KMS-11 (cell line): ENCODE measurements around the gene CRK.

ENCODE experiments used
- H2AFZ ChIP-seq: fragments of 200-600 bp; sonication (generic); 2 replicates; pipeline ENCODE4 v1.6.1; 2016; ENCODE audit warnings: antibody characterized with exemption, mixed run types, low read depth
- H3K27ac ChIP-seq: fragments of 200-600 bp; sonication (generic); 2 replicates; pipeline ENCODE4 v1.6.1; 2016; ENCODE audit warnings: mild to moderate bottlenecking, mixed run types
- H3K27me3 ChIP-seq: fragments of 200-600 bp; sonication (generic); 2 replicates; pipeline ENCODE4 v1.6.1; 2017; ENCODE audit warnings: mild to moderate bottlenecking, low read depth, mixed run types, moderate library complexity; ENCODE audit not compliant: insufficient read depth
- H3K36me3 ChIP-seq: fragments of 200-600 bp; sonication (generic); 2 replicates; pipeline ENCODE4 v1.6.1; 2017; ENCODE audit warnings: mild to moderate bottlenecking, mixed run types; ENCODE audit not compliant: insufficient read depth
- H3K4me1 ChIP-seq: fragments of 200-600 bp; sonication (generic); 2 replicates; pipeline ENCODE4 v1.6.1; 2016; ENCODE audit warnings: mild to moderate bottlenecking, low read depth, mixed run types; ENCODE audit not compliant: poor library complexity, severe bottlenecking
- H3K4me2 ChIP-seq: fragments of 200-600 bp; sonication (generic); 2 replicates; pipeline ENCODE4 v1.7.0; 2016; ENCODE audit warnings: mild to moderate bottlenecking, mixed run types
- H3K4me3 ChIP-seq: fragments of 200-600 bp; sonication (generic); IDR thresholded peaks from 2 replicates; pipeline ENCODE4 v1.6.1; 2017; ENCODE audit warnings: low read depth, low read length, mixed read lengths; ENCODE audit not compliant: insufficient read depth
- H3K79me2 ChIP-seq: fragments of 200-600 bp; sonication (generic); 2 replicates; pipeline ENCODE4 v1.6.1; 2016; ENCODE audit warnings: low read depth, mixed run types; ENCODE audit not compliant: insufficient read depth
- H3K9ac ChIP-seq: fragments of 200-600 bp; sonication (generic); 2 replicates; pipeline ENCODE4 v1.6.1; 2016; ENCODE audit warnings: mild to moderate bottlenecking, mixed run types
- H4K20me1 ChIP-seq: fragments of 200-600 bp; sonication (generic); 2 replicates; pipeline ENCODE4 v1.6.1; 2016; ENCODE audit warnings: mild to moderate bottlenecking, mixed run types; ENCODE audit not compliant: insufficient read depth
- TF ChIP-seq, protein P1 (sequence below): fragments of 200-600 bp; sonication (generic); conservative IDR thresholded peaks from 2 replicates; pipeline ENCODE4 v1.6.1; 2017; ENCODE audit warnings: low read depth, mild to moderate bottlenecking, antibody characterized with exemption, low read length, moderate library complexity, mixed read lengths

The CRK gene

DNA sequence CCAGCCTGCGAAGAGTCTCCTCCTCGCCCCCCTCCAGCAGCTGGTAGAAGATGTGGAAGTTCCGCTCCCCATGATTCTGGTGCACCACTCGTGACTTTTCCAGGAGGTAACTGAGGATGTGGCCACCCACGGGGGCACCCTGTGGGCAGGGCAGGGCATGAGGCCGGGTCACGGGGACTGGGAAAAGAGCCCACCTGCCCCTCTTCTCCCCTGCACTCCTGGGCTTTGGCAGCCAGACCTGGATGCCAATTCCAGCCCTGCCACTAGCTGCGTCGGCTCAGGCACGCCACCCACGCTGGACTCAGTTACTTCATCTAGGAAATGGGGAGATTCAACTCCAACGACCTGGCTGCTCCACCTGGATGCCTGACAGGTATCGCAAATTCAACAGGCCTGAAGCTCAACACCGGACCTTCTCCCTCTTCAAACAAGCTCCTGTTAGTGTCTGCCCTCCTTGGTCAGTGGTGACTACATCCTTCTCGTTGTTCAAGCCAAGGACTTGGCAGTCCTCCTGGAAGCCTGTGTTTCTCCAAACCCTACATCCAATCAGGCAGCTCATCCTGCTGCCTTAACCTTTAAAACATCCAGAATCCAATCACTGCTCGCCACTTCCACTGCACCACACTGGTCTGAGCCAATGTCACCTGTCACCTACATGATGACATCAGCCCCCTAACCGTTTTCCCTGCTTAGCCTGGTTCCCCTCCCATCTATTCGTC lies 24.9 kb upstream of the CRK start:
- H3K4me1 ChIP-seq: peaks cover 3% of the 10 kb centered on the region
- TF ChIP-seq, protein P1, sequence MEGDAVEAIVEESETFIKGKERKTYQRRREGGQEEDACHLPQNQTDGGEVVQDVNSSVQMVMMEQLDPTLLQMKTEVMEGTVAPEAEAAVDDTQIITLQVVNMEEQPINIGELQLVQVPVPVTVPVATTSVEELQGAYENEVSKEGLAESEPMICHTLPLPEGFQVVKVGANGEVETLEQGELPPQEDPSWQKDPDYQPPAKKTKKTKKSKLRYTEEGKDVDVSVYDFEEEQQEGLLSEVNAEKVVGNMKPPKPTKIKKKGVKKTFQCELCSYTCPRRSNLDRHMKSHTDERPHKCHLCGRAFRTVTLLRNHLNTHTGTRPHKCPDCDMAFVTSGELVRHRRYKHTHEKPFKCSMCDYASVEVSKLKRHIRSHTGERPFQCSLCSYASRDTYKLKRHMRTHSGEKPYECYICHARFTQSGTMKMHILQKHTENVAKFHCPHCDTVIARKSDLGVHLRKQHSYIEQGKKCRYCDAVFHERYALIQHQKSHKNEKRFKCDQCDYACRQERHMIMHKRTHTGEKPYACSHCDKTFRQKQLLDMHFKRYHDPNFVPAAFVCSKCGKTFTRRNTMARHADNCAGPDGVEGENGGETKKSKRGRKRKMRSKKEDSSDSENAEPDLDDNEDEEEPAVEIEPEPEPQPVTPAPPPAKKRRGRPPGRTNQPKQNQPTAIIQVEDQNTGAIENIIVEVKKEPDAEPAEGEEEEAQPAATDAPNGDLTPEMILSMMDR: no peak
- no peaks in the 10 kb centered on the region for H3K36me3 ChIP-seq
- no peak overlapping the region for H3K4me2 ChIP-seq
- no peaks in the 10 kb centered on the region for H3K79me2 ChIP-seq
- H3K4me3 ChIP-seq: no peak overlapping the region
- H3K27ac ChIP-seq: no peak overlapping the region
- H3K9ac ChIP-seq: no peak overlapping the region
- no peaks in the 10 kb centered on the region for H3K27me3 ChIP-seq
- H2AFZ ChIP-seq: no peak overlapping the region
- no peaks in the 10 kb centered on the region for H4K20me1 ChIP-seq

DNA sequence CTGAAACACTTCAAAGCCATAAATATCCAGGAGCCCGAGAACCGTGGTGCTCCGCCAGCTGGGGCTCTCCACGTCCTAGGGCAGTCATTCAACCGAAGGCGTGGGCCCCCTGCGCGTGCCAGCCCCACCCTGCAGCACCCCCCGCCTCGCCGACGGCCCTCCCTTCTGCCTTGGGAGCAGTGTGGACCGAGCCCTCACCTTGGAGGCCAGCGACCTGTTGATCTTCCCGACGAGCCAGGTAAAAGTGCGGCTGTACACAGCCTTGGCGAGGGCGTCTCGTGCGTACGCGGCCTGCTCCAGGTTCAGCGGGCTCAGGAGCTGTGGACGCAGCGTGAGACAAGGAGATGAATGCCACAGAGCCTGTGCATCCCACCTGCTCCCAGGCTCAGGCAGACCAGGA lies 22.4 kb upstream of the CRK start:
- Histone ChIP-seq H3K27me3 (no peaks in the 10 kb centered on the region), H2AFZ (no peak overlapping the region), H3K27ac (no peak overlapping the region), H3K4me1 (no peaks in the 10 kb centered on the region), H3K79me2 (no peaks in the 10 kb centered on the region), H4K20me1 (no peaks in the 10 kb centered on the region), H3K36me3 (no peaks in the 10 kb centered on the region), H3K4me2 (no peak overlapping the region), H3K9ac (no peak overlapping the region), H3K4me3 (no peak overlapping the region)
- TF ChIP-seq, protein P1: no peak

DNA sequence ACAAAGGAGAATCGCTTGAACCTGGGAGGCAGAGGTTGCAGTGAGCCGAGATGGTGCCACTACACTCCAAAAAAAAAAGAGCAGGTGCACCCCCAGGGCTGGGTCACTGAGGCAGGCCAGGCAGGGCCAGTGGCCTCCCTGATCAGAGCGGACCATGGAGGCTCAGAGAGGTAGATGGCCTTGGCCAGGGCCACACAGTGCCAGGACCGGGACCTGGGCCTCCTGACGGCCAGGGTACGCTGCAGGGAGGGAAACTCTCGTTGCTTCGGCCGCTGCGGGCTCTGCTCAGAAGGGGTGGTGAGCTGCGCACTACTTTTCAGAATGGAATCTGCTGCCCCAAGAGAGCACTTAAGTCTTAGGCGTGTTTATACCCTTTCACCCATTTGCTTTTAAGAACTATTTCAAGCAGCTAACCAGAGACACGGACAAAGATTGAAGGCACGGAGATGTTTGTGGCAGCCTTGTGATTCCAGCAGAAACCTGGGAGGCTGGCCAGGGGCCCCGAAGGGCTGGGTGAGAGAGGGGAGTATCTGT lies 19.4 kb upstream of the CRK start:
- H3K4me2 ChIP-seq: no peak overlapping the region
- no peak overlapping the region for H3K9ac ChIP-seq
- TF ChIP-seq, protein P1: no peak
- H4K20me1 ChIP-seq: no peaks in the 10 kb centered on the region
- H2AFZ ChIP-seq: no peak overlapping the region
- H3K36me3 ChIP-seq: no peaks in the 10 kb centered on the region
- H3K4me3 ChIP-seq: no peak overlapping the region
- H3K79me2 ChIP-seq: no peaks in the 10 kb centered on the region
- no peaks in the 10 kb centered on the region for H3K4me1 ChIP-seq
- H3K27ac ChIP-seq: no peak overlapping the region
- H3K27me3 ChIP-seq: no peaks in the 10 kb centered on the region

DNA sequence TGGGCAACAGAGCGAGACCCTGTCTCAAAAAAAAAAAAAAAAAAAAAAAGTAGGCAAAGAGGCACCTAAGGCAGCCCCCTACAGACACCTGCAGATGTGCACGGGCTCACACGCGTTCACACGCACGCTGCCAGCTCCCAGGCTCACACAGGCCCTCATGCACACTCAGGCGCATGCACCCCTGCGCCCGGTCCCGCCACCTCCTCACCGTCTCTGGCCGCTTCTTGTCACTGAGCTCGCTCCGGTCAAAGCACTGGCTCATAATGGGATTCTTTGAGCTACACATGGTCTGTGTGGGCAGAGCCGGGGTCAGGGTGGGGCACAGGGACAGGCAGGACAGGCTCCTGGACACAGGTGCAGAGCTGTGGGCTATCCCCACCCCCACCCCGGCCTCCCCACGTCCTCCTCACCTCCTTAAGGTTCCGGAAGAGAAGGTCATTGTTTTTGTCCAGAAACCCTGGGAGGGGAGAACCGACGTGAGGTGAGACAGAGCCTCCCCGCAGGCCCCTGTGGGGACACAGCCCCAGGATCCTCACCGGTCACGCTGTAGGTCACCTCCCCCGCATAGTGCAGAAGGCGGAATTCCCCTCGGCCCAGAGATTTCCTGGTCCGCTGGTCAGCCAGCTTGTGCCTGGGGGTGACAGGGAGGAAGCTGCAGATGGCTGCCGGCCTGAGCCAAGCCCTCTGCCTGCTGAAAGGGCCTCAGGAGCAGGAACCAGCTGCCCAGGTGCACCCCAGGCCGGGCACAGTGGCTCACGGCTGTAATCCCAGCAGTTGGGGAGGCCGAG lies 18.6 kb upstream of the CRK start:
- Histone ChIP-seq H3K4me2 (no peak overlapping the region), H3K79me2 (no peaks in the 10 kb centered on the region), H3K27me3 (no peaks in the 10 kb centered on the region), H4K20me1 (no peaks in the 10 kb centered on the region), H3K4me1 (no peaks in the 10 kb centered on the region), H3K36me3 (no peaks in the 10 kb centered on the region), H3K27ac (no peak overlapping the region), H2AFZ (no peak overlapping the region), H3K9ac (no peak overlapping the region), H3K4me3 (no peak overlapping the region)
- TF ChIP-seq, protein P1: no peak
